GM19193 (cell line): Measurements from ENCODE around the gene GRID1.

Experiments used
- POLR2A ChIP-seq: IDR thresholded peaks from 4 replicates; pipeline ENCODE4 v1.6.1; 2011; ENCODE audit not compliant: insufficient read depth, insufficient read length; ENCODE audit errors: extremely low read depth

GRID1 gene

GRCh38 chr10:86263209-86263608 lies 103.4 kb downstream of the GRID1 start:
- TF ChIP-seq POLR2A = no peak

GRCh38 chr10:86262688-86263181 lies 103.9 kb downstream of the GRID1 start:
- TF ChIP-seq POLR2A = no peak

GRCh38 chr10:86261941-86262687 lies 104.5 kb downstream of the GRID1 start:
- no peak for TF ChIP-seq POLR2A

- TF ChIP-seq POLR2A = no peak
Measured at GRCh38 chr10:86261470-86261869, 105.1 kb downstream of the GRID1 start.

- no peak for TF ChIP-seq POLR2A
Measured at GRCh38 chr10:86260564-86260963, 106.0 kb downstream of the GRID1 start.

- no peak for TF ChIP-seq POLR2A
Measured at GRCh38 chr10:86259901-86260562, 106.6 kb downstream of the GRID1 start.

- TF ChIP-seq POLR2A = no peak
Measured at GRCh38 chr10:86258941-86259340, 107.7 kb downstream of the GRID1 start.

- TF ChIP-seq POLR2A = no peak
Measured at GRCh38 chr10:86258499-86258898, 108.1 kb downstream of the GRID1 start.

- TF ChIP-seq POLR2A = no peak
Measured at GRCh38 chr10:86257683-86258082, 108.9 kb downstream of the GRID1 start.

- TF ChIP-seq POLR2A = no peak
Measured at GRCh38 chr10:86256690-86257315, 109.8 kb downstream of the GRID1 start.

GRCh38 chr10:86255405-86256251 lies 111.0 kb downstream of the GRID1 start:
- TF ChIP-seq POLR2A = no peak

- TF ChIP-seq POLR2A = no peak
Measured at GRCh38 chr10:86254526-86255174, 111.9 kb downstream of the GRID1 start.

- TF ChIP-seq POLR2A = no peak
Measured at GRCh38 chr10:86254081-86254480, 112.5 kb downstream of the GRID1 start.
